HG03565 (cell line): ENCODE data around the gene ZNF112.

Experiments used
- ATAC-seq: cut with Tn5 transposase; IDR thresholded peaks from one replicate; pipeline ENCODE4 v1.9.1; 2021; ENCODE audit warnings: mild to moderate bottlenecking, moderate library complexity; ENCODE audit not compliant: unreplicated experiment

ZNF112 gene

GRCh38 chr19:44284968-44285367 is 71.5 kb downstream of the ZNF112 start:
- no peak for ATAC-seq

DNA sequence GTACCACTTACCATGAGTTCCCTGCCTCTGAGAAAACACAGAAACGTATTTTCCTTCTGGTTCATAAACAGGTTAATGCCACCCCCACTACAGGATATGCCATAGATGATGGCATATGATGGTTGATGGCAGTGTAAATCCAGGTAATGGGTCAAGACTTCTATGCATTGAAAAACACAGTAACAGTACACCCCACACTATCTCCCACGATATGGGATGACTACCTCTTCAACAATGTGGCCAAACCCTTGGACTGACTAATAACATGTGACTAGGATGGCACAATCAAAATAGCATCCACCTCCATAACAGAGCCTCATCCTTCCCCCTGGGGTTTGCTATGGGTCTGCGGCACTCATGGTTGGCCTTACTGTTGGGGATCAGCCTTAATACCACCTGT is 73.6 kb downstream of the ZNF112 start:
- ATAC-seq = no peak

GRCh38 chr19:44280916-44281315 is 75.6 kb downstream of the ZNF112 start:
- ATAC-seq = no peak

GRCh38 chr19:44278181-44278690 is 78.2 kb downstream of the ZNF112 start:
- no peak for ATAC-seq

- no peak for ATAC-seq
These were observed 79.1 kb downstream of the ZNF112 start for GRCh38 chr19:44277331-44277730.
